Thyroid gland (tissue), 4 donors: Measurements from ENCODE around the gene EDRF1.

ENCODE experiments used
- CTCF ChIP-seq, 6 experiments: fragments of 200-600 bp in 3 of 6; fragments of 450-650 bp in 3 of 6; sonication (generic) in 3 of 6; IDR thresholded peaks; one replicate each; pipeline ENCODE4 v1.5.1; 2016 to 2019; ENCODE audit warnings: antibody characterized with exemption in 6 of 6, mild to moderate bottlenecking in 2 of 6, inconsistent platforms in 1 of 6, moderate library complexity in 1 of 6
- POLR2A ChIP-seq, 2 donors: fragments of 450-650 bp; IDR thresholded peaks; one replicate each; pipeline ENCODE4 v1.6.1; 2017; ENCODE audit warnings: antibody characterized with exemption in 2 of 2, mild to moderate bottlenecking in 2 of 2, moderate library complexity in 1 of 2

GRCh38 chr10:125707541-125708468 is 11.7 kb upstream of the EDRF1 start:
- no peak for TF ChIP-seq POLR2A (IDR thresholded peaks at IDR 0.05)
- no peak for TF ChIP-seq CTCF (IDR thresholded peaks at IDR 0.05)
